ENCODE measurements around the gene NFE2L3. TPM values are rescaled to one million over a fixed set of nuclear protein-coding genes. Genes with fewer than 3 reads are reported as not detected.
"Not testable (repeated sequence)": the region's sequence is repeated elsewhere in the genome, so short reads cannot be mapped to it uniquely, and the experiment has no call there.

Gene NFE2L3
- total RNA-seq, 2 donors from 2014 or later = 2.8 to 4.5 TPM

DNA sequence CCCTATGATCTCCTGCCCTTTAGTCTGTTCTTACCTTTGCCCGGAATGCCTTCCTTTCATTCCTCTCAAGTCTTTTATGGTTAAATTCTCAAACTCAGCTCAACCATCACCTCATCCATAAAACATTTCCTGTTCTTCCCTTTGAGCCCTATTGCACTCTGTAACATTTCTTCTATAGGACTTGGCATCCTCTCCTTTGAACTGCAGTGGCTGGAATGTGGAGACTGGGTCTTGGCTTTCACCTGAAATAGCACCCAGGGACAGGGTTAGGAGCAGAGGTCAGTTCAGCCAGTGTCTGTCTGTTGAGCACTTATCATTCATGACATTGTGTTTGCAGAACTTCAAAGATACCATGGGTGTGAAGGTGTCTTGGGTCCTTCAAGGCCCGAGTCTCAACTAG is 7.2 kb downstream of the NFE2L3 start:
- no peak overlapping the region for H3K4me3 ChIP-seq
- TF ChIP-seq, protein P1, sequence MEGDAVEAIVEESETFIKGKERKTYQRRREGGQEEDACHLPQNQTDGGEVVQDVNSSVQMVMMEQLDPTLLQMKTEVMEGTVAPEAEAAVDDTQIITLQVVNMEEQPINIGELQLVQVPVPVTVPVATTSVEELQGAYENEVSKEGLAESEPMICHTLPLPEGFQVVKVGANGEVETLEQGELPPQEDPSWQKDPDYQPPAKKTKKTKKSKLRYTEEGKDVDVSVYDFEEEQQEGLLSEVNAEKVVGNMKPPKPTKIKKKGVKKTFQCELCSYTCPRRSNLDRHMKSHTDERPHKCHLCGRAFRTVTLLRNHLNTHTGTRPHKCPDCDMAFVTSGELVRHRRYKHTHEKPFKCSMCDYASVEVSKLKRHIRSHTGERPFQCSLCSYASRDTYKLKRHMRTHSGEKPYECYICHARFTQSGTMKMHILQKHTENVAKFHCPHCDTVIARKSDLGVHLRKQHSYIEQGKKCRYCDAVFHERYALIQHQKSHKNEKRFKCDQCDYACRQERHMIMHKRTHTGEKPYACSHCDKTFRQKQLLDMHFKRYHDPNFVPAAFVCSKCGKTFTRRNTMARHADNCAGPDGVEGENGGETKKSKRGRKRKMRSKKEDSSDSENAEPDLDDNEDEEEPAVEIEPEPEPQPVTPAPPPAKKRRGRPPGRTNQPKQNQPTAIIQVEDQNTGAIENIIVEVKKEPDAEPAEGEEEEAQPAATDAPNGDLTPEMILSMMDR (IDR thresholded peaks at IDR 0.05) = no peak
- DNase-seq (ENCODE audit: low spot score) = no peak
- H3K4me1 ChIP-seq (ENCODE audit: control insufficient read depth in 1 of 2, low read depth in 2 of 2) = peaks cover 0 to 12% of the 10 kb centered on the region in 2 donors
- H3K27ac ChIP-seq = no peak overlapping the region
- H3K27me3 ChIP-seq (replicated peaks; ENCODE audit: insufficient read depth) = peaks cover under 1% of the 10 kb centered on the region
- ATAC-seq (ENCODE audit: insufficient number of reproducible peaks, low FRiP score, low read depth) = no peak
- H3K36me3 ChIP-seq = no peaks in the 10 kb centered on the region
- H3K9me3 ChIP-seq = no peaks in the 10 kb centered on the region

DNA sequence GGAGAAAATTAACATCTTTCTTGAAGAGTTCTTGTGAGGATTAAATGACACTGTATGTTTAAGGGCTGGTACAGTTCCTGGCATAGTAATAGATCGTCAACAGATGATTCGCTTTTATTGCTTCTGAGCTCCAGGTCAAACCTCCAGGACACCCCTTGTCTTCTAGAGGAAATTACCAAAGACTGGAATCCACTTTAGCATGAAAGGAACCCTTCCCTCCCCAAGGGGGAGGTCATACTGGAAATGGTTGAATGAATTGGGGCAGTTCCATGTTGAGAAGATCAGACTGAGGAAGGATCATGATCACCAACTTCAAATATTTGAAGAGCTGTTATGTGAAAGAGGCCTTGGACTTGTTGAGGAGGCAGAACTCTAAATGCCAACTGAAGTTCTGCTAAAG is 8.9 kb downstream of the NFE2L3 start:
- no peaks in the 10 kb centered on the region for H3K36me3 ChIP-seq
- ATAC-seq (ENCODE audit: insufficient number of reproducible peaks, low FRiP score, low read depth) (no peak), DNase-seq (ENCODE audit: low spot score) (no peak)
- H3K27me3 ChIP-seq (replicated peaks; ENCODE audit: insufficient read depth) = no peaks in the 10 kb centered on the region
- TF ChIP-seq, protein P1 (IDR thresholded peaks at IDR 0.05) = no peak
- no peak overlapping the region for H3K27ac ChIP-seq
- no peaks in the 10 kb centered on the region for H3K9me3 ChIP-seq
- no peak overlapping the region for H3K4me3 ChIP-seq
- H3K4me1 ChIP-seq (ENCODE audit: control insufficient read depth in 1 of 2, low read depth in 2 of 2) = peaks cover 0 to 9% of the 10 kb centered on the region in 2 donors

DNA sequence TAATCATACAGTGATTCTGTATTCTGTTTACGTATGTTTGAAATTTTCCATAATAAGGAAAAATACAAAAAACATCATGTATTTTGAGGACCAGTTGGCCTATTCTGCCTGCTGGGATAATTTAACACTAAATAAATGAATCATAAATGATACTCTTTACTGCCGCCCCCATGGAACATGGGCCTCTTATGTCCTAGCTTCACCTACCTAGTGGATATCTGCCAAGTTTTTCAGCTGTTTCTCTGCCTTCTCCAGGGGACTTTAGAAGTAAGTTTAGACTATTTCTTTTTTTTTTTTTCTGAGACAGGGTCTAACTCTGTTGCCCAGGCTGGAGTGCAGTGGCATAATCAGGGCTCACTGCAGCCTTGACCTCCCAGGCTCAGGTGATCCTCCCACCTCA is 10.4 kb downstream of the NFE2L3 start:
- H3K27ac ChIP-seq = no peak overlapping the region
- no peak for ATAC-seq (ENCODE audit: insufficient number of reproducible peaks, low FRiP score, low read depth)

DNA sequence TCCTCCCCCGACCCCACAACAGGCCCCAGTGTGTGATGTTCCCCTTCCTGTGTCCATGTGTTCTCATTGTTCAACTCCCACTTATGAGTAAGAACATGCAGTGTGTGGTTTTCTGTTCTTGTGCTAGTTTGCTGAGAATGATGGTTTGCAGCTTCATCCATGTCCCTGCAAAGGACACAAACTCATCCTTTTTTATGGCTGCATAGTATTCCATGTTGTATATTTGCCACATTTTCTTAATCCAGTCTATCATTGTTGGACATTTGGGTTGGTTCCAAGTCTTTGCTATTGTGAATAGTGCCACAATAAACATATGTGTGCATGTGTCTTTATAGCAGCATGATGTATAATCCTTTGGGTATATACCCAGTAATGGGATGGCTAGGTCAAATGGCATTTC is 11.8 kb downstream of the NFE2L3 start:
- ATAC-seq (ENCODE audit: insufficient number of reproducible peaks, low FRiP score, low read depth); H3K27me3 ChIP-seq (replicated peaks; ENCODE audit: insufficient read depth); DNase-seq (ENCODE audit: low spot score); H3K9me3 ChIP-seq; H3K27ac ChIP-seq; H3K36me3 ChIP-seq; H3K4me1 ChIP-seq (ENCODE audit: control insufficient read depth in 1 of 2, low read depth in 2 of 2); H3K4me3 ChIP-seq: not testable (repeated sequence)

More for the DNA sequence above, 10.4 kb downstream of the NFE2L3 start:
- Histone ChIP-seq H3K27me3 (replicated peaks; ENCODE audit: insufficient read depth) (no peaks in the 10 kb centered on the region), H3K4me3 (no peak overlapping the region), H3K36me3 (no peaks in the 10 kb centered on the region), H3K9me3 (no peaks in the 10 kb centered on the region), H3K4me1 (ENCODE audit: control insufficient read depth in 1 of 2, low read depth in 2 of 2) (no peaks in the 10 kb centered on the region)
- DNase-seq (ENCODE audit: low spot score) = no peak
- TF ChIP-seq, protein P1 (IDR thresholded peaks at IDR 0.05) = no peak

DNA sequence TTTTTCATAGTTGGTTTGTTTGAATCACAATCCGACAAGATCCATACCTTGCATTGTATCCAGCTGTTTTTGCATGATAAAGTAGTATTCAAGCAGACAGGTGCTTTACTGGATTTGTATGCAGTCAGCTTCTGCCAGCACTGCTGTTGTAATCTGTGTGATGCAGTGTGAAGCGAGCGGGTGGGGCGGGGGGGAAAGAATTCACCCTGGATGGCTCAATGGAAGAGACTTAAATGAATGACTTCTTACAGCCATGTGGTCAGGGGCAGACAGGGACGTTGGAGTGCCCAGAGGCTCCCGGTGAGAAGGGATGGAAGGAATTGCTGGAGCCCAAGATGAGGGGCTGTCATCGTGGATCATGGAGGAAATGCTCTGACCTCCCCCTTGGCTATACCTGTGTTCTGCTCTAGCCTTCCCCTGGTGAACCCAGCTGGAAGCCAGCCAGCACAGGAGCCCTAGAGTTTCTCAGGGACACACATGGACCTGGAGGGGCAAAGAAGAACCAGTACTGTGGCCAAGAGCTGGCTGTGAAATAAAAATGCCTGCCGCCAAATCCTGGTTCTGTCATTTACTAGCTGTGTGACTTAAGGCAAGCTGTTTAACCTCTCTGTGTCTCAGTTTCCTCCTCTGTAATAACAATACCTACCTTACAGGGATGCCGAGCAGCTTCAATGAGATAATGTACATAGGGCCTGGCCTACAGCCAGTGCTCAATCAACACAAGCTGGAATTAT is 14.1 kb downstream of the NFE2L3 start:
- no peak for ATAC-seq (ENCODE audit: insufficient number of reproducible peaks, low FRiP score, low read depth)

More for the DNA sequence above, 14.1 kb downstream of the NFE2L3 start:
- Histone ChIP-seq H3K36me3 (no peaks in the 10 kb centered on the region), H3K27ac (no peak overlapping the region), H3K9me3 (no peaks in the 10 kb centered on the region), H3K4me1 (ENCODE audit: control insufficient read depth in 1 of 2, low read depth in 2 of 2) (no peaks in the 10 kb centered on the region), H3K27me3 (replicated peaks; ENCODE audit: insufficient read depth) (no peaks in the 10 kb centered on the region), H3K4me3 (no peak overlapping the region)
- TF ChIP-seq, protein P1 (IDR thresholded peaks at IDR 0.05) = no peak
- DNase-seq (ENCODE audit: low spot score) = no peak

Measured in thoracic aorta (tissue), 2 donors.